Anterior cingulate cortex (tissue), 58 donors: Measurements from ENCODE around the gene SMG6.
"Not testable (repeated sequence)": the region's sequence is repeated elsewhere in the genome, so short reads cannot be mapped to it uniquely, and the experiment has no call there.

Experiments
- DNase-seq, 58 donors: peaks; one replicate each; lab custom pipeline; 2025; lab: John Stamatoyannopoulos, UW

SMG6 gene

GRCh38 chr17:2156666-2157065 is 146.9 kb downstream of the SMG6 start:
- DNase-seq = no peak

DNA sequence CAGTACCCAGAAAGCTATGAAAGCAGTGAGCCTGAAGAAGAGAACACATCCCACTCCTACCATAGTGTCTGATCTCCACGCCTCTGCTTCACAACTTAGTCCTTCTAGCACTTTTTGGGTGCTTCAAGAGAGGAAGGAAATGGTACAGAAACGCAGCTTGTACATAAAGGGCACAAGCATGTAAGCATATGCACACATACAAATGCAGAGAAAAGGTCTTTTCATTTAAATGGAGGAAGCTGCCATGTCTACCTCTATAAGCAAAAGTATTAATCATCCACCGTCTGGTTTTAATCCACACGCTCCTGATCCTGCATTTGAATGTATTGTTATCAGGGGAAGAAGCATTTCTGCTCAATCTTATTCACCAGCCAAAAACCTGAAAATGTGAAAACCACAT is 148.0 kb downstream of the SMG6 start:
- no peak for DNase-seq

- no peak for DNase-seq
Observed at GRCh38 chr17:2151358-2152033, 152.1 kb downstream of the SMG6 start.

DNA sequence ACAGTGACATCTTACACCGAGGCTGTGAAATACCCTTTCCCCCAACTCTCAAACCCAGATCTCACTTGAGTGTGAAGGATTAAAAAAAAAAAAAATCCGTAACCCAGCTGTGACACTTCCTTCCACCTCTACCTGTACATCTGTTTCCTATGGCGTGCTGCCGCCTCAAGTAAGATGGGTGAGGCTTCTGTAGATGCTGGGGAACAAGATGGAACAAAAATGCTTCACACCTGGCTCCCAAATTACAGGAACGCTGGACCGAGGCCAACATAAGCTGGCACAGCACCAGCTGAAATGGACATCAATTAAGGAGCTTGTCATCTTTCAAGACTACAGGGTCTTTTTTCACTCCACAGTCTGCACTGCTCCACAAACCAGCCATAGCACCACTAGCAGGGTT is 152.8 kb downstream of the SMG6 start:
- no peak for DNase-seq

DNA sequence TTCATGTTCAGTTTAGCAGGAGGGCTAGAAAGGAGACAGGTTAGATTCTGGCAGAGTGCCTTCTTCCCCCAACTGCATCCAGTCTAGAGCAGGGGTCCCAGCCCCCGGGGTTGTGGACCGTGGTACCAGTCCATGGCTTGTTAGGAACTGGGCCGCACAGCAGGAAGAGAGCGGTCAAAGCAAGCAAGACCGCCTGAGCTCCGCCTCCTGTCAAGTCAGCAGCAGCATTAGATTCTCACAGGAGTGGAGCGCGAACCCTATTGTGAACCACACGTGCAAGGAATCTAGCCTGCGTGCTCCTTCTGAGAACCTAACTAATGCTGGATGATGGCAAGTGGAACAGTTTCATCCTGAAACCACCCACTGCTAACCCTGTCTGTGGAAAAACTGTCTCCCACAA is 153.7 kb downstream of the SMG6 start:
- no peak for DNase-seq

DNA sequence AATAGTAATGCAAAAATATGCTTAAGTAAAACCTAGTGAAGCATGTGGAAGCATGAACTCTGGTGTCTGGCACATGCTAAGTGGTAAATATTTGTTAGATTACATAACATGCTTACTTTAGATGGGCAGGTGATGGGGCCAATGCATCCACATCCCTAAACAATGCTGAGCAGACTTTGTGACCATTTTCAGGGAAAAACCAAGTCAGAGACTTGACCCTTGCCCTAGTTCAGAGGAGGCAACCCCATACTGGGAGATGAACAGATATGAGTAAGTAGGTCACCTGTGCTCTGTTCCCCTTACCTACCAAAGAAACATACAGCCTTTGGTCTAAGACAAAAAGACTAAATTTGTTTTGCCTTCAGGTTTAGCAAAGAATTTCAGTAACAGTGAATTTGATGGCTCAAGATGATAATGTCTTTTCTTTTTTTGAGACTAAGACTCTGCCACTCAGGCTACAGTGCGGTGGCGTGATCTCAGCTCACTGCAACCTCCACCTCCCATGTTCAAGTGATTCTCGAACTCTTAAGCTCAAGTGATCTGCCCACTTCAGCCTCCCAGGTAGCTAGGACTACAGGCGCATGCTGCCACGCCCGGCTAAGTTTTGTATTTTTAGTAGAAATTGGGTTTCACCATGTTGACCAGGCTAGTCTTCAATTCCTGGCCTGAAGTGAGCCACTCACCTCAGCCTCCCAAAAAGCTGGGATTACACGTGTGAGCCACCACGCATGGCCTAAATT is 157.3 kb downstream of the SMG6 start:
- DNase-seq = no peak

DNA sequence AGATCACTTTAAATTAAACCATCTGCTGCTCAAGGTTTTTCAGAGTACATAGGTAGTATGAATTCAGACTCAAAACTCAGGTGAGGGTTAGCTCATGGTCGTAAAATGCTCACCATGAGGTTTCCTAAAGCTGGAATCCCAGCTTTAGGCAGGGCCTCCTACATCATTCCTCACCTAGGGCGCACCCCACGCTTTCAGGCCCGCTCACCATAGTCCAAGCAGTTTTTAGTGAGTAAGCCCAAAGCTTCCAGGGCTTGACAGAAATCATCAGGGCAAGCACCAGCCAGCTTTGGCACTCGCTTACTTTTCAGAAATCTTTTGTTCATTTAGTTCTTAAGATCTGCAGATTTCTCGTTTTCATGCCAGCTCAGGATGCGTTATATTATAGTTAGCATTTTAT is 158.9 kb downstream of the SMG6 start:
- DNase-seq = no peak

GRCh38 chr17:2143332-2143731 is 160.3 kb downstream of the SMG6 start:
- DNase-seq = no peak

DNA sequence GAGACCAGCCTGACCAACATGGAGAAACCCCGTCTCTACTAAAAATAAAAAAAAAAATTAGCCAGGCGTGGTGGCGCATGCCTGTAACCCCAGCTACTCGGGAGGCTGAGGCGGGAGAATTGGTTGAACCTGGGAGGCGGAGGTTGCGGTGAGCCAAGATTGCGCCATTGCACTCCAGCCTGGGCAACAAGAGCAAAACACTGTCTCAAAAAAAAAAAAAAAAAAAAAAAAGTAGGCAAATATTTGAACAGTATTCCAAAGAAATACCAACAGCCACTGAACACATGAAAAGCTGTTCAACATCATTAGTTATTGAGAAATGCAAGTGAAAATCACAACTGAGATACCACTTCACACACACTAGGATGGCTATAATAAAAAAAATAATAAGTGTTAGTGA is 160.9 kb downstream of the SMG6 start:
- not testable (repeated sequence) for DNase-seq

- no peak for DNase-seq
Observed at GRCh38 chr17:2140683-2141082, 162.9 kb downstream of the SMG6 start.

GRCh38 chr17:2138761-2139160 is 164.8 kb downstream of the SMG6 start:
- no peak for DNase-seq

DNA sequence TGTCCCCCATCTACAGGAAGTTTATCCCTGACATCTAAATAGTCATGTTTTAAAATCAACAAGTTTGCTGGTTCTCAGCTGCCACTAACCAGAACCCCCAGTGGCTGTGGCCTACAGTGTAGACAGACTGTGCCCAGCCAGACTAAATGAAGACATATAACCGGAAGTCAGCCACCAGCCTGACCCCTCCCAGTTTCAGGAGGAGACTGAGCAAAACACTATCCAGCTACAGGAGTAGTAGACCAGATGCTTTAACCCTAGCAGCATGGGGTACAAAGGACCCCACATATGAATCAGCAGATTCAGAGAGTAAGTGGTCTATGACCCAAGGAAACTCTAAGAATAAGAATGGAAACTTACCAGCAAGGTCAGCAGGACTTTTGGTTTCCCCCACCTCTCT is 165.3 kb downstream of the SMG6 start:
- no peak for DNase-seq

DNA sequence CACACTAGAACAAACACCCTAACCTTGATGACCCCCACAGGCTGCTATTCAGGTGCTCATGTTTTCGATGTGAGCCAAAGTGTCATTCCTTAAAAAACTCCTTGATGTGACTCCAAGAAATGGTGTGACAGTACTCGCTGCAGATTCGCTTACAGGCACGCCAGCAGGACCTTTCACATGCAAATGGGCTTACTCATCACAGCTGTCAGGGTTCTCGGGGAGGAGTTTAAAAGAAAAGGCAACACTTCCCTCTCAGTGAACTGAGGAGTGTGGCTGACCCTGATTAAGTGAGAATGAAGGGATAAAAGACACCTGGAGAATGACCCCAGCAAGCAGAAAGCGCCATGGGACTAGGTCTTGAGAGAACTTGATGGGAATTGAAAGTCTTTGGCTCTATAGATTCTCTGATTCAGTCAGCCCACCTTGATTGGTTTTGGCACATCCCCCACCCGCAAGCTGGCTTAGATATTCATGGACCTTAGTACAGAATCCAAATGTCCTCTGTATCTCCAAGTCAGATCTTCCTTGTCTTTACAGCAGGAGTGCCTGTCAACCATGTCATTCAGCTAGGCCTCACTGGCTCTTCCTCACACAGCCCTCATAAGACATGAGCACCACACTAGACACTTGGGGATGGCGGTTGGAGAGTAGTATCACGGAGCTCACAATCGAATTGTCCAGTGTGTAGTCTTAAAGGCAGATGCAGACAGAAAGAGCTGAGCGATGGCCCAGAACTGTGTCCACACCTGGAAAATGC is 166.1 kb downstream of the SMG6 start:
- DNase-seq = no peak

- DNase-seq = no peak
Observed at GRCh38 chr17:2136241-2136640, 167.3 kb downstream of the SMG6 start.

GRCh38 chr17:2128011-2128410 is 175.6 kb downstream of the SMG6 start:
- DNase-seq = no peak

- DNase-seq = no peak
Observed at GRCh38 chr17:2125013-2125535, 178.5 kb downstream of the SMG6 start.

DNA sequence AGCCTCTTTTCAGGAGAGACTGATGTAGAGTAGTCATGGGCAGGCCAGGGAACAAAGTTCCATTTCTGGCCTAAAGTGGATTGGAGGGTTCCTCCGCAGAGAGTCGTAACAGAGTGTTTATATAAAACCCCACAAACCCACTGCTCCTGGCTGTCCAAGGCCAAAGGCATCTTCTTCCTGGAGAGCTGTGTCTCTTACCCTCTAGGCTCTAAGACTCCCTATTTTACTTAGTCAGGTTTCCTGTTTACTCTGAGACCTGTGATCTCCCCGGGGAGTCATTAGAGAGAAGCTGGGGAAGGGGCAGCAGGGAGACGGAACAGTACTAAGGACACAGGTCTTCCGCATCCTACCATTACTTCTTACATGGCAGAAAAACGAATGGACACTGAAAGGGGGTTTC is 179.2 kb downstream of the SMG6 start:
- no peak for DNase-seq

DNA sequence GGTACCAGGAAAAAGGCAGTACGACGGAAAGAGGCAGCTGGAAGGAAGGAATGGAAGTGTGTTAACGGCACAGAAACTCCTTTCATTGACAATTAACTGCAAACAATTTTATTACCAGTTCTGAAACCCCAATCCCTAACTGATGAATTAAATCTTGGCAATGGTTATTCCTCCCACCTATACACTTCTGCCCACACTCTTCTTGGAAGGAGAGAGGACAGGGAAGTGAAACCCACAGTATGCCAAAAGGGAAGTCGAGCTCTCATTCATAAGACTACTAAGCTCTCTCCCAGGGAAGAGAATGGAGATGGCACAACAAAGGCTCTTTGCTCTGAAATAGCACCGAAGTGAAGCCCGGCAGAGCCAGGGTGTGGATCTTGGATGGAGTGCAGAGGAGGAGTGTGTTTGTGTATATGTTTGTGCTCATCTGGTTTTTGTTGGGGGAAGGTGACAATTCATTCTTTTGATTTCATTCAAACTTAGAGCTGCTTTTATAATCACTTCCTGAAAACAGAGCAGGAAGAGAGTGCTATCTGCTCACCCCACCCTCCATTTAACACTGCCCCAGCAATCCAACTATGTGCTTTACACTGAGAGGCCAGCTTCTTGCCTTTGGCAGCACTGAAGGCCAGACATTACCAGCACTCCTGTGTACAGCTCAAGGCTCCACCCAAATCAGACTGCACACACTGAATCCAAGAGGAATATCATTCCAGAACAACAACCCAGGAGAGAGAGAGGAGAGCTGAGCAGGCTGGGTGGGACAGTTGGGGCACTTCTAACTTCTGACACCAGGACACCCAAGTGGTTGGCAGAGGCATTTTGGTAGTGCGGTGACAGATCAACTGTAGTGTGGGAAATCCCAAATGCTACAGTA is 180.0 kb downstream of the SMG6 start:
- DNase-seq = peak in 10 of 58 donors; percentile 2 to 41 (median 14)

- peak in 25 of 58 donors; percentile 7 to 57 (median 21) for DNase-seq
Observed at GRCh38 chr17:2122641-2123302, 180.8 kb downstream of the SMG6 start.
